ENCODE data around the gene CDK5RAP3.

CDK5RAP3 gene

DNA sequence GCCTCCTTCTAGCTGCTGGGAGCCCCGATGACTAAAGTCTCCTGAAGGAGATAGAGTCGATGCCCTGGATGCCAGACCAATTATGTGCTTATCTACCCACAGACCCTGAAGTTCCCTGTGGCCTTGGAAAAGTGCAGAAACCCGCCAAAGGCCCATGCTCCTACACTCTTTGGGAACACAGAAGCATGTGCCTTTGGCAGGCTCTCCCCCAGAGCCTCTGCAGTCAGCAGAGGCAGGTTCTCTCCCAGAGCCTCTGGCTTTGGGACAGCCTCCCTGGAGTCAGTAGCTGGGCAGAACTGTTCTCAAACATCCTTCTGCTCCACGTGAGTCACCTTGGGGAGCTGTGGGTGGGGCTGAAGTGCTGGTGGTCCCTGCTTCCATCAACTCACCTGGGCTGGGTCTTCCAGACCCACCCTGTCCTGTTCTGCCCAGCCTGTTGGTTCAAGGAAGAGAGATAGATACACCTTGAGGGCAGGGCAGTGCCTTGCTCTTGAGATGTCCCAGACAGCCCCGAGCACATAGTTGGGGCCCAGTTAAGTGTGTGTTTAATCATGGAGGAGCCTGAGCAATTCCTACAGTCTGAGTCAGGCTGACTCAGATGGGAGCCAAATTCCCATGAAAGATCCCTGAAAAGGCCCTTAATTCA is 3.2 kb upstream of the CDK5RAP3 start:
- Histone ChIP-seq H3K4me1 (peaks cover 6% of the 10 kb centered on the region), H3K36me3 (no peaks in the 10 kb centered on the region), H3K27me3 (no peaks in the 10 kb centered on the region), H3K9me3 (no peaks in the 10 kb centered on the region), H3K4me3 (ENCODE audit: low read depth, low read length) (no peak overlapping the region)
- TF ChIP-seq, protein P1, sequence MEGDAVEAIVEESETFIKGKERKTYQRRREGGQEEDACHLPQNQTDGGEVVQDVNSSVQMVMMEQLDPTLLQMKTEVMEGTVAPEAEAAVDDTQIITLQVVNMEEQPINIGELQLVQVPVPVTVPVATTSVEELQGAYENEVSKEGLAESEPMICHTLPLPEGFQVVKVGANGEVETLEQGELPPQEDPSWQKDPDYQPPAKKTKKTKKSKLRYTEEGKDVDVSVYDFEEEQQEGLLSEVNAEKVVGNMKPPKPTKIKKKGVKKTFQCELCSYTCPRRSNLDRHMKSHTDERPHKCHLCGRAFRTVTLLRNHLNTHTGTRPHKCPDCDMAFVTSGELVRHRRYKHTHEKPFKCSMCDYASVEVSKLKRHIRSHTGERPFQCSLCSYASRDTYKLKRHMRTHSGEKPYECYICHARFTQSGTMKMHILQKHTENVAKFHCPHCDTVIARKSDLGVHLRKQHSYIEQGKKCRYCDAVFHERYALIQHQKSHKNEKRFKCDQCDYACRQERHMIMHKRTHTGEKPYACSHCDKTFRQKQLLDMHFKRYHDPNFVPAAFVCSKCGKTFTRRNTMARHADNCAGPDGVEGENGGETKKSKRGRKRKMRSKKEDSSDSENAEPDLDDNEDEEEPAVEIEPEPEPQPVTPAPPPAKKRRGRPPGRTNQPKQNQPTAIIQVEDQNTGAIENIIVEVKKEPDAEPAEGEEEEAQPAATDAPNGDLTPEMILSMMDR (IDR thresholded peaks at IDR 0.05; ENCODE audit: low read depth, low read length) = no peak
- no peak for DNase-seq

DNA sequence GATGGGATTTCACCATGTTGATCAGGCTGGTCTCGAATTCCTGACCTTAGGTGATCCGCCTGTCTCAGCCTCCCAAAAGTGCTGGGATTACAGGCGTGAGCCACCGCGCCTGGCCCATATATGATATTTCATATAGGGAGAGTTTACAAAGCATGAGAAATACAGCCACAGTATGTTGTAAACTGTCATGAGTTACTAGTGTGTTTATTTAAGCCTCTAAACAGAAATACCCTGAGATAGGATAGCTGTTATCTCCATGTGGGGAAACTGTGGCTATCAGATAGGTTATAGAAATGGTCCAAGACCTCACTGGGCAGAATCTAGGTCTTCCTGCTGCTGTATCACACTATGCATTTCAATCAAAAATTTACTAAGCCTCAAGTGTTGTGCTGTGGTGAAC is 2.1 kb upstream of the CDK5RAP3 start:
- no peak for DNase-seq
- no peaks in the 10 kb centered on the region for H3K27me3 ChIP-seq
- H3K36me3 ChIP-seq = peaks cover 3% of the 10 kb centered on the region; the same call in 1 of the 2 replicates
- H3K4me1 ChIP-seq = peaks cover 6% of the 10 kb centered on the region
- H3K9me3 ChIP-seq = no peaks in the 10 kb centered on the region
- TF ChIP-seq, protein P1 (IDR thresholded peaks at IDR 0.05; ENCODE audit: low read depth, low read length) = no peak
- H3K4me3 ChIP-seq (ENCODE audit: low read depth, low read length) = no peak overlapping the region

DNA sequence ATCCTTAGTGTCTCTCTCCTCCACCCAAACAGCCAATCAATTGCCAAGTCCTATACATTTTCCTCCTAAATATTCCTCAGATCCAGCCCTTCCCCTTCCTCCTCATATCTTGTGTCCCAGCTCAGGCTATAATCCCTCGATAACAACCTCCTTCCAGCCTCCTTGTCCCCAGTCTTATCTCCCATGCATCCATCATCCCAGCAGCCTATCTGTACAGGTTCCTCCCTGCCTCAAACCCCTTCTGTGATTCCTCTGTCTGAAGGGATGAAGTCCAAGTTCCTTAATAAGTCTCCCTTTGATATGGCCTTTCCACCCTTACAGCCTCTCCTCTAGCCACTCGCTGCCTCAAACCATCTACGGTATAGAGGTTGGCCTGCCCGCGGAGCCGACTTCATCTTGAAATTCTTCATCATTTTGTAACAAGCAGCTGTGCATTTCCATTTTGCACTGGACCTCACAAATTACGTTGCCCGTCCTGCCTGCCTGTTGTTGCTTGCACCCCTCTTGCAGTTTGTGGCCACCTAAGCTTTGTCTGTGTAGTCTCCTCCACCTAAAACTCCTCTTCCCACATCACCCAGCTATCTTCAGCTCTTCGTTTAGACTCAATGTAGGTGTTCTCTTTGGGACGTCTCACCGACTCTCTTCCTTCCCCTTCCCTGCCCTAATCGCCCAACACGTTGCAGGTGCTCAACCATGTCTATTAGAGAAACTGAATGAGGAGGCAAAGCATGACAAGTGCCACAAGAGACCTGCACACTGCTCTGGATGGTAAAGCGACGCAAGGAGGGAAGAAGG is 786 bp upstream of the CDK5RAP3 start:
- peak overlapping the region; percentile 55 for H3K4me3 ChIP-seq (ENCODE audit: low read depth, low read length)

DNA sequence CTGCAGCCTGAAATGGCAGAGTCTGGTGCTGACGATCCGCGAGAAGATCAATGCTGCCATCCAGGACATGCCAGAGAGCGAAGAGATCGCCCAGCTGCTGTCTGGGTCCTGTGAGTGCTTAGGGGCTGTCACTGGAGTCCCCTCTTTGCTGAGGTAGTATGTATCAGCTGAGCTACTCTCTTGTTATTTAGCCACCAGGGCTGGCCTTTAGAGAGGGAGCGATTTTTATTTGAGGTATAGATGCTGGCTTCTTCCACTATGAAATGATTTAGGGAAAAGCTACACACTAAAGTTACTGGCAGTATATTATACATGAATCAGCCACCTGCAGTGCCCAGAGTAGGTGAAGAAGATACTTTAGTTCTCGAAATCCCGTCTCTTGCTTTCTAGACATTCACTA is 2.6 kb downstream of the CDK5RAP3 start:
- peaks cover 7% of the 10 kb centered on the region for H3K4me1 ChIP-seq
- peaks cover 35% of the 10 kb centered on the region for H3K36me3 ChIP-seq
- no peak overlapping the region for H3K4me3 ChIP-seq (ENCODE audit: low read depth, low read length)
- H3K27me3 ChIP-seq = no peaks in the 10 kb centered on the region
- DNase-seq = no peak
- no peaks in the 10 kb centered on the region for H3K9me3 ChIP-seq
- TF ChIP-seq, protein P1 (IDR thresholded peaks at IDR 0.05; ENCODE audit: low read depth, low read length) = no peak

More for the DNA sequence above, 786 bp upstream of the CDK5RAP3 start:
- TF ChIP-seq, protein P1 (IDR thresholded peaks at IDR 0.05; ENCODE audit: low read depth, low read length) = no peak
- Histone ChIP-seq H3K4me1 (peaks cover 6% of the 10 kb centered on the region), H3K36me3 (peaks cover 10% of the 10 kb centered on the region), H3K27me3 (no peaks in the 10 kb centered on the region), H3K9me3 (no peaks in the 10 kb centered on the region)
- no peak for DNase-seq

DNA sequence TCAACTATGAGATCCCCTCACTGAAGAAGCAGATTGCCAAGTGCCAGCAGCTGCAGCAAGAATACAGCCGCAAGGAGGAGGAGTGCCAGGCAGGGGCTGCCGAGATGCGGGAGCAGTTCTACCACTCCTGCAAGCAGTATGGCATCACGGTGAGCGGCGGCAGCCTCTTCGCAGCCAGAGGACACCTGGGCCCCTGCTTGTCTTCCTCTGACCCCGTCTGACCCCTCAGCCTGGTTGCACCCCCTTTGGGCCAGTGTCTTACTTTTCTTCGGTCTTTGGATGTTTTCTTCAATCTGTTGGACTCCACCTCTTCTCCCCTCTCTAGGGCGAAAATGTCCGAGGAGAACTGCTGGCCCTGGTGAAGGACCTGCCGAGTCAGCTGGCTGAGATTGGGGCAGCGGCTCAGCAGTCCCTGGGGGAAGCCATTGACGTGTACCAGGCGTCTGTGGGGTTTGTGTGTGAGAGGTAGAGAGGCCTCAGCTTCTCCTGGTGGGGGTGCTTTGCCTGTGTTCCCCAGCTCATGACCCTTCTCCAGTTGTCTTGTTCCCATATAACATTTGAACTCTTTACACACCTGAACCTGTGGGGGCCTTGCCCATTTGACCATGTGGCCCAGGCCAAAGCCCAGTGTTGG is 4.4 kb downstream of the CDK5RAP3 start:
- H3K4me3 ChIP-seq (ENCODE audit: low read depth, low read length) = no peak overlapping the region
- DNase-seq = no peak
- peaks cover 21% of the 10 kb centered on the region for H3K4me1 ChIP-seq
- H3K9me3 ChIP-seq = no peaks in the 10 kb centered on the region
- H3K27me3 ChIP-seq = no peaks in the 10 kb centered on the region
- TF ChIP-seq, protein P1 (IDR thresholded peaks at IDR 0.05; ENCODE audit: low read depth, low read length) = no peak
- H3K36me3 ChIP-seq = peaks cover 53% of the 10 kb centered on the region

Data from BE2C (cell line).